ENCODE measurements around the gene PMPCB.
"Not testable (repeated sequence)": the region's sequence is repeated elsewhere in the genome, so short reads cannot be mapped to it uniquely, and the experiment has no call there.

Gene PMPCB

GRCh38 chr7:103296901-103297836 lies at the start of gene PMPCB:
TSS of gene PMPCB (plus strand) at chr7:103297435. CDS start at chr7:103297460, 25 bp downstream.
- peak; percentile 99 for DNase-seq

GRCh38 chr7:103253699-103254506 lies 43.3 kb upstream of the PMPCB start:
- DNase-seq, result not testable (repeated sequence)

GRCh38 chr7:103264054-103264453 lies 33.2 kb upstream of the PMPCB start:
- not testable (repeated sequence) for DNase-seq

- DNase-seq, result not testable (repeated sequence)
These were observed 31.0 kb upstream of the PMPCB start for GRCh38 chr7:103266229-103266628.

GRCh38 chr7:103273374-103273773 lies 23.9 kb upstream of the PMPCB start:
- DNase-seq, result not testable (repeated sequence)

- DNase-seq, result not testable (repeated sequence)
These were observed 22.4 kb upstream of the PMPCB start for GRCh38 chr7:103274867-103275266.

GRCh38 chr7:103278195-103278594 lies 19.0 kb upstream of the PMPCB start:
- not testable (repeated sequence) for DNase-seq

- not testable (repeated sequence) for DNase-seq
These were observed 17.6 kb upstream of the PMPCB start for GRCh38 chr7:103279636-103279962.

- DNase-seq, result peak; percentile 96
These were observed 17.1 kb upstream of the PMPCB start for GRCh38 chr7:103279963-103280802.

- DNase-seq, result peak; percentile 64
These were observed 16.5 kb upstream of the PMPCB start for GRCh38 chr7:103280803-103281155.

- DNase-seq, result not testable (repeated sequence)
These were observed 14.3 kb upstream of the PMPCB start for GRCh38 chr7:103282802-103283427.

- DNase-seq, result no peak
These were observed 5.1 kb upstream of the PMPCB start for GRCh38 chr7:103292122-103292521.

GRCh38 chr7:103293526-103293925 lies 3.7 kb upstream of the PMPCB start:
- DNase-seq, result no peak

GRCh38 chr7:103297837-103298179 lies 573 bp downstream of the PMPCB start:
- DNase-seq, result no peak

GRCh38 chr7:103299660-103300059 lies 2.4 kb downstream of the PMPCB start:
- no peak for DNase-seq

- no peak for DNase-seq
These were observed 4.2 kb downstream of the PMPCB start for GRCh38 chr7:103301441-103301840.

- DNase-seq, result no peak
These were observed 10.4 kb downstream of the PMPCB start for GRCh38 chr7:103307503-103308231.

GRCh38 chr7:103314852-103315251 lies 17.6 kb downstream of the PMPCB start:
- DNase-seq, result no peak

GRCh38 chr7:103316380-103316941 lies 19.2 kb downstream of the PMPCB start:
- DNase-seq, result no peak

GRCh38 chr7:103317009-103317408 lies 19.8 kb downstream of the PMPCB start:
- no peak for DNase-seq

- DNase-seq, result no peak
These were observed 28.5 kb downstream of the PMPCB start for GRCh38 chr7:103325744-103326143.
